Epithelial cell of esophagus (primary cell): Measurements from ENCODE around the gene KRT9.

Experiments used
- DNase-seq: peaks from one replicate; pipeline ENCODE4 v3.0.0; 2010; ENCODE audit warnings: low read depth
- H3K4me3 ChIP-seq: 2 replicates; pipeline ENCODE4 v1.5.1; 2011; ENCODE audit warnings: mild to moderate bottlenecking, low read length, control low read depth
- CTCF ChIP-seq: IDR thresholded peaks from 2 replicates; pipeline ENCODE4 v1.5.1; 2011; ENCODE audit warnings: low read depth, mild to moderate bottlenecking, low read length, control low read depth, inconsistent platforms; ENCODE audit not compliant: insufficient read depth; ENCODE audit errors: missing control alignments

Gene KRT9

GRCh38 chr17:41524261-41524660 is 47.6 kb downstream of the KRT9 start:
- peak overlapping the region; percentile 28 for H3K4me3 ChIP-seq
- no peak for TF ChIP-seq CTCF
- DNase-seq, result no peak

- no peak for TF ChIP-seq CTCF
- DNase-seq, result peak; percentile 50
- H3K4me3 ChIP-seq, result peak overlapping the region; percentile 28
Measured at GRCh38 chr17:41523787-41524186, 48.1 kb downstream of the KRT9 start.

- DNase-seq, result no peak
- no peak for TF ChIP-seq CTCF
- no peak overlapping the region for H3K4me3 ChIP-seq
Measured at GRCh38 chr17:41523225-41523593, 48.6 kb downstream of the KRT9 start.

GRCh38 chr17:41522301-41523224 is 49.3 kb downstream of the KRT9 start:
- peak; percentile 65 for DNase-seq
- TF ChIP-seq CTCF, result no peak
- no peak overlapping the region for H3K4me3 ChIP-seq

GRCh38 chr17:41521574-41522261 is 50.1 kb downstream of the KRT9 start:
- H3K4me3 ChIP-seq, result no peak overlapping the region
- no peak for TF ChIP-seq CTCF
- peak; percentile 86 for DNase-seq

GRCh38 chr17:41520821-41521521 is 50.9 kb downstream of the KRT9 start:
- no peak overlapping the region for H3K4me3 ChIP-seq
- DNase-seq, result no peak
- no peak for TF ChIP-seq CTCF
